Ishikawa (cell line): ENCODE measurements around the gene KCNQ1.

Experiments
- CEBPB ChIP-seq: IDR thresholded peaks from 2 replicates; pipeline ENCODE4 v1.6.1; 2012
- CREB1 ChIP-seq: IDR thresholded peaks from 2 replicates; pipeline ENCODE4 v1.6.1; 2012; ENCODE audit warnings: low read depth
- EGR1 ChIP-seq: IDR thresholded peaks from 2 replicates; pipeline ENCODE4 v1.6.1; 2012
- EP300 ChIP-seq: IDR thresholded peaks from 2 replicates; pipeline ENCODE4 v1.6.1; 2012; ENCODE audit warnings: borderline replicate concordance
- FOXM1 ChIP-seq: IDR thresholded peaks from 2 replicates; pipeline ENCODE4 v1.6.1; 2012; ENCODE audit warnings: low read depth, borderline replicate concordance
- NFIC ChIP-seq: IDR thresholded peaks from 2 replicates; pipeline ENCODE4 v1.6.1; 2012
- RAD21 ChIP-seq: IDR thresholded peaks from 2 replicates; pipeline ENCODE4 v1.6.1; 2012; ENCODE audit warnings: low read depth
- TAF1 ChIP-seq: IDR thresholded peaks from 2 replicates; pipeline ENCODE4 v1.6.1; 2012; ENCODE audit warnings: low read depth, mild to moderate bottlenecking
- TCF12 ChIP-seq: IDR thresholded peaks from 2 replicates; pipeline ENCODE4 v1.6.1; 2012; ENCODE audit warnings: low read depth
- TEAD4 ChIP-seq: IDR thresholded peaks from 2 replicates; pipeline ENCODE4 v1.6.1; 2012
- YY1 ChIP-seq: IDR thresholded peaks from 2 replicates; pipeline ENCODE4 v1.6.1; 2012; ENCODE audit warnings: low read depth
- ZBTB7A ChIP-seq: IDR thresholded peaks from 2 replicates; pipeline ENCODE4 v1.6.1; 2012; ENCODE audit warnings: low read depth
- TF ChIP-seq, protein P1 (sequence below): IDR thresholded peaks from 2 replicates; pipeline ENCODE4 v1.6.1; 2012
- TF ChIP-seq, protein P2 (sequence below): IDR thresholded peaks from 2 replicates; pipeline ENCODE4 v1.6.1; 2012; ENCODE audit warnings: low read depth, mild to moderate bottlenecking
- TF ChIP-seq, protein P3 (sequence below): IDR thresholded peaks from 2 replicates; pipeline ENCODE4 v1.6.1; 2012

KCNQ1 gene

DNA sequence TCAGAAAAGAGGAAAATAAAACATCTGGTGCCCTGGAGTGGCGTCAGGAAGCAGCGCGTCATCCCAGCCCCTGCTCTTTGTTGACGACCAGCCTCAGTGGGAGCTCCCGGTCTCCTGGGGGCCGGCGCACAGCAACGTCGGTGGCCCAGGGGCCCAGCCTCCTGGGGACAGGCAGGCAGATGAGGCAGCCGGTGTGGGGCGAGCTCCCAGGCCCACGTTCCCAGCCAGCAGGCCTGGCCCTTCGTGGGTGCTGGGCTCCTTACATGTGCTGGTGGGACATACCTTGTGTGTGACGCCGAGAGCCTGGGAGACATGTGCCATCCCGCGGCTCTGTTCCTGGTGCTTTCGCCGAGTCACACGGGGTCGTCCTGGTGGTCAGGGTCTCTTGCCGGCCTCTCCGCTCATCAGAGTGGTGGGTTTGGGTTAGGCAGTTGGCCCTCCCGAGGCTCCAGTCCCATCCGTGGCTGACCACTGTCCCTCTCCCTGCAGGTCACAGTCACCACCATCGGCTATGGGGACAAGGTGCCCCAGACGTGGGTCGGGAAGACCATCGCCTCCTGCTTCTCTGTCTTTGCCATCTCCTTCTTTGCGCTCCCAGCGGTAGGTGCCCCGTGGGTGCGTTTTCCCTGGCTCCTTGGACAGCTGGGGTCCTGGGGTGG, 138.3 kb downstream of the KCNQ1 start:
- no peak for TF ChIP-seq EGR1
- no peak for TF ChIP-seq TCF12
- TF ChIP-seq TEAD4: no peak
- TF ChIP-seq, protein P1, sequence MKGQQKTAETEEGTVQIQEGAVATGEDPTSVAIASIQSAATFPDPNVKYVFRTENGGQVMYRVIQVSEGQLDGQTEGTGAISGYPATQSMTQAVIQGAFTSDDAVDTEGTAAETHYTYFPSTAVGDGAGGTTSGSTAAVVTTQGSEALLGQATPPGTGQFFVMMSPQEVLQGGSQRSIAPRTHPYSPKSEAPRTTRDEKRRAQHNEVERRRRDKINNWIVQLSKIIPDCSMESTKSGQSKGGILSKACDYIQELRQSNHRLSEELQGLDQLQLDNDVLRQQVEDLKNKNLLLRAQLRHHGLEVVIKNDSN: no peak
- TF ChIP-seq, protein P2, sequence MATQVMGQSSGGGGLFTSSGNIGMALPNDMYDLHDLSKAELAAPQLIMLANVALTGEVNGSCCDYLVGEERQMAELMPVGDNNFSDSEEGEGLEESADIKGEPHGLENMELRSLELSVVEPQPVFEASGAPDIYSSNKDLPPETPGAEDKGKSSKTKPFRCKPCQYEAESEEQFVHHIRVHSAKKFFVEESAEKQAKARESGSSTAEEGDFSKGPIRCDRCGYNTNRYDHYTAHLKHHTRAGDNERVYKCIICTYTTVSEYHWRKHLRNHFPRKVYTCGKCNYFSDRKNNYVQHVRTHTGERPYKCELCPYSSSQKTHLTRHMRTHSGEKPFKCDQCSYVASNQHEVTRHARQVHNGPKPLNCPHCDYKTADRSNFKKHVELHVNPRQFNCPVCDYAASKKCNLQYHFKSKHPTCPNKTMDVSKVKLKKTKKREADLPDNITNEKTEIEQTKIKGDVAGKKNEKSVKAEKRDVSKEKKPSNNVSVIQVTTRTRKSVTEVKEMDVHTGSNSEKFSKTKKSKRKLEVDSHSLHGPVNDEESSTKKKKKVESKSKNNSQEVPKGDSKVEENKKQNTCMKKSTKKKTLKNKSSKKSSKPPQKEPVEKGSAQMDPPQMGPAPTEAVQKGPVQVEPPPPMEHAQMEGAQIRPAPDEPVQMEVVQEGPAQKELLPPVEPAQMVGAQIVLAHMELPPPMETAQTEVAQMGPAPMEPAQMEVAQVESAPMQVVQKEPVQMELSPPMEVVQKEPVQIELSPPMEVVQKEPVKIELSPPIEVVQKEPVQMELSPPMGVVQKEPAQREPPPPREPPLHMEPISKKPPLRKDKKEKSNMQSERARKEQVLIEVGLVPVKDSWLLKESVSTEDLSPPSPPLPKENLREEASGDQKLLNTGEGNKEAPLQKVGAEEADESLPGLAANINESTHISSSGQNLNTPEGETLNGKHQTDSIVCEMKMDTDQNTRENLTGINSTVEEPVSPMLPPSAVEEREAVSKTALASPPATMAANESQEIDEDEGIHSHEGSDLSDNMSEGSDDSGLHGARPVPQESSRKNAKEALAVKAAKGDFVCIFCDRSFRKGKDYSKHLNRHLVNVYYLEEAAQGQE: no peak
- TF ChIP-seq, protein P3, sequence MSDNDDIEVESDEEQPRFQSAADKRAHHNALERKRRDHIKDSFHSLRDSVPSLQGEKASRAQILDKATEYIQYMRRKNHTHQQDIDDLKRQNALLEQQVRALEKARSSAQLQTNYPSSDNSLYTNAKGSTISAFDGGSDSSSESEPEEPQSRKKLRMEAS: no peak
- no peak for TF ChIP-seq EP300
- no peak for TF ChIP-seq NFIC
- TF ChIP-seq ZBTB7A: no peak
- TF ChIP-seq TAF1: no peak
- TF ChIP-seq YY1: no peak
- no peak for TF ChIP-seq CEBPB
- TF ChIP-seq FOXM1: no peak
- no peak for TF ChIP-seq CREB1
- no peak for TF ChIP-seq RAD21

DNA sequence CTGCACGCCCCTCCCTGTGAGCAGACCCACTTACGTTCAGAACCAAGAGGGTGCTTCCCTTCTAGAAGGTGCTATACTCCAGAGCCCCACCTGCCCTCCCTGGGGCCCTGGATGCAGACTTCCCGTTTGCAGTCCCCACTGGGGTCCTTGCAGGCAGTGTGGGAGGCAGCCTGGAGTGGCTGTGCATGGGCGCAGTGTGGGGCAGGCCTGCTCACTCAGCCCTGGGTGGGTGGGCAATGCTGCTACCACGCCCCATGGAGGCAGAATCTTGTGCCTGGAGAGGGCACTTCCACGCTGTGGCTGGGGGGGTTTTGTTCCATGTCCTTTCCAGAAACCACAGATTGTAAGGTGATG, 138.8 kb downstream of the KCNQ1 start:
- no peak for TF ChIP-seq TCF12
- no peak for TF ChIP-seq TEAD4
- no peak for TF ChIP-seq CREB1
- TF ChIP-seq ZBTB7A: no peak
- TF ChIP-seq YY1: no peak
- no peak for TF ChIP-seq EGR1
- no peak for TF ChIP-seq FOXM1
- TF ChIP-seq, protein P3: no peak
- TF ChIP-seq, protein P1: no peak
- no peak for TF ChIP-seq CEBPB
- TF ChIP-seq NFIC: no peak
- TF ChIP-seq RAD21: no peak
- TF ChIP-seq EP300: no peak
- no peak for TF ChIP-seq TAF1
- TF ChIP-seq, protein P2: no peak

DNA sequence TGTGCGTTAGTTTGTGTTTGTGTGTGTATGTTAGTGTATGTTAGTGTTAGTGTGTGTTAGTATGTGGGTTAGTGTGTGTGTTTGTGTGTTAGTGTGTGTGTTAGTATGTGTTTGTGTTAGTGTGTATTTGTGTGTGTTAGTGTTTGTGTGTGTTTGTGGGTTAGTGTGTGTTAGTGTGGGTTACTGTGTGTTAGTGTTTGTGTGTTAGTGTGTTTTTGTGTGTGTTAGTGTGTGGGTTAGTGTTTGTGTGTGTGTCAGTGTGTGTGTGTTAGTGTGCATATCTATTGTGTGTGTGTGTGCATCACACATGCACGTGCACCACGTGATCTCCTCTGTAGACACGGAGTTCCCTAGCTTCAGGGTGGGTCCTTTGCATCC, 139.6 kb downstream of the KCNQ1 start:
- TF ChIP-seq CREB1 (no peak), RAD21 (no peak), NFIC (no peak), ZBTB7A (no peak), TAF1 (no peak), TEAD4 (no peak), EP300 (no peak), CEBPB (no peak), EGR1 (no peak), TCF12 (no peak), YY1 (no peak)
- TF ChIP-seq, protein P3: no peak
- TF ChIP-seq, protein P2: no peak

DNA sequence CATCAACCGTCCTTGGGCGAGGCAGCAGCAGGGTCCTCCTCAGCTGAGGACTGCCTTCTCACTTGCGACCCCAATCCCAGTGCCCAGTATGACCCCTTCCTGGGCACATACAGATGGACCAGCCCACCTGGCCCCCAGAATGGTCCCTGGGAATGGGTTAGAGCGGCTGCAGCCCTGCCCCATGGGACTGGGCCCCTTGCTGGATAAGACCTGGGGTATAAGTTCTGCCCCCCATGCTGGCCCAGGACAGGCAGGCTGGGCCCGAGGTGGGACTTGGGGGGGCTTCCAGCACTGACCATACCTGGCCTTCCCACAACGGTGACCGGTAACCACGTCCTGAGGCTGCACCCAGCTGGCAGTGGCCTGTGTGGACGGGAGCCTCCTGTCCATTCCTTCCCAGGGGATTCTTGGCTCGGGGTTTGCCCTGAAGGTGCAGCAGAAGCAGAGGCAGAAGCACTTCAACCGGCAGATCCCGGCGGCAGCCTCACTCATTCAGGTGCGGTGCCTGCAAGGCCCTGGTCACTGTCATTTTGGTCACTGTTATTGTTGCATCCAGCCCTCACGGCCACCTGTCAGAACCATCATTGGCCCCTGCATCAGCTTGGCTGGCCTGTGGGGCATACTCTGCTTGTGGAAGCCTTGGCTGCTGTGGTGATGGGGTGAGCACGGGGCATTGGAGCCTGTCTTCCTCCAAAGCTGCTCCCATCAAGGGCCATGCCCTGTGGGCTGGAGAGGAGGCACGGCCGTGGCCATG, 140.2 kb downstream of the KCNQ1 start:
- TF ChIP-seq CREB1: no peak
- TF ChIP-seq EGR1: no peak
- TF ChIP-seq EP300: no peak
- TF ChIP-seq RAD21: no peak
- TF ChIP-seq FOXM1: no peak
- no peak for TF ChIP-seq YY1
- TF ChIP-seq CEBPB: no peak
- TF ChIP-seq, protein P1: no peak
- TF ChIP-seq, protein P3: no peak
- TF ChIP-seq TCF12: no peak
- no peak for TF ChIP-seq NFIC
